ENCODE results near the gene FHIT. TPM values are rescaled to one million over a fixed set of nuclear protein-coding genes. Genes with fewer than 3 reads are reported as not detected.

Gene FHIT
- total and polyA plus RNA-seq, 2 of the 4 experiments (the other 2 are of a cell fraction): 0.07 TPM; not detected in 1

- Histone ChIP-seq H3K4ac (ENCODE audit: low read depth, low read length) (no peak overlapping the region), H2AK5ac (ENCODE audit: low read depth, low read length) (no peak overlapping the region), H2AK9ac (replicated peaks; ENCODE audit: low read depth, low read length, poor library complexity) (no peak overlapping the region), H4K8ac (ENCODE audit: low read depth in 2 of 2, low read length in 2 of 2) (no peak overlapping the region), H2BK15ac (ENCODE audit: low read depth, low read length) (no peak overlapping the region; the same call in 2 of the 3 replicates), H3K23ac (ENCODE audit: low read depth, low read length) (no peak overlapping the region), H3K56ac (ENCODE audit: extremely low read depth, insufficient read depth, low read length) (no peak overlapping the region), H3K9me1 (ENCODE audit: insufficient read depth, low read length) (0 out of 2 replicates have a peak, but pooled peaks cover 5% of the 10 kb centered on the region), H2BK20ac (ENCODE audit: low read depth, low read length) (no peak overlapping the region), H2BK120ac (ENCODE audit: low read depth, low read length) (no peak overlapping the region), H3K9ac (ENCODE audit: low read depth, low read length) (no peak overlapping the region), H2BK5ac (ENCODE audit: low read depth, low read length, poor library complexity, severe bottlenecking) (no peak overlapping the region), H3K14ac (replicated peaks; ENCODE audit: low read depth, low read length) (no peak overlapping the region), H3K79me1 (ENCODE audit: low read depth in 1 of 2, low read length in 2 of 2) (no peaks in the 10 kb centered on the region), H3K27ac (ENCODE audit: insufficient read depth, low read length) (no peak overlapping the region), H3K4me1 (ENCODE audit: control insufficient read depth, insufficient read depth, low read length) (no peaks in the 10 kb centered on the region; the same call in 1 of the 2 replicates), H4K91ac (ENCODE audit: insufficient read depth, low read depth, low read length) (no peak overlapping the region), H4K5ac (ENCODE audit: low read depth, low read length) (no peak overlapping the region), H3K36me3 (ENCODE audit: control insufficient read depth, insufficient read depth, low read length) (no peaks in the 10 kb centered on the region), H3K9me3 (ENCODE audit: control insufficient read depth, insufficient read depth, low read length) (no peaks in the 10 kb centered on the region), H3K18ac (ENCODE audit: low read depth, low read length) (no peak overlapping the region), H3K27me3 (ENCODE audit: control insufficient read depth, insufficient read depth, low read length) (no peaks in the 10 kb centered on the region), H2AFZ (replicated peaks; ENCODE audit: low read length, poor library complexity) (no peak overlapping the region), H3K4me3 (ENCODE audit: insufficient read depth, low read depth, low read length) (no peak overlapping the region), H4K20me1 (ENCODE audit: insufficient read depth, low read length) (no peaks in the 10 kb centered on the region), H3K4me2 (ENCODE audit: low read depth, low read length) (no peak overlapping the region)
- POLR2A ChIA-PET (ENCODE audit: unreplicated experiment): no interaction called here
- intact Hi-C loops (cut with micrococcal nuclease) (no loop called here), dilution Hi-C loops (cut with HindIII; ENCODE audit: low sequenced_read_pairs, unreplicated experiment) (no loop called here), in situ Hi-C loops (cut with MboI; ENCODE audit: low sequenced_read_pairs) (no loop called here)
- ATAC-seq (ENCODE audit: low read depth): no peak
- DNase-seq: no peak
- WGBS, 2 experiments (ENCODE audit: extremely low coverage in 2 of 2, insufficient read length in 1 of 2): no CpG with 5 or more reads among the region's 1 CpG
- CTCF ChIA-PET: no interaction called here
- TF ChIP-seq USF2 (IDR thresholded peaks at IDR 0.05; ENCODE audit: low read depth, low read length) (no peak), BHLHE40 (IDR thresholded peaks at IDR 0.05; ENCODE audit: low read depth, low read length) (no peak), NFE2L2 (IDR thresholded peaks at IDR 0.05; ENCODE audit: low read depth, low read length) (no peak), ELK1 (IDR thresholded peaks at IDR 0.05; ENCODE audit: borderline replicate concordance, low read depth, low read length) (no peak), CHD1 (IDR thresholded peaks at IDR 0.05; ENCODE audit: low read depth, low read length) (no peak), SMC3 (IDR thresholded peaks at IDR 0.05; ENCODE audit: low read depth, low read length) (no peak), CTCF (conservative IDR thresholded peaks at IDR 0.05; ENCODE audit: low read depth, low read length) (no peak)
- no TSS peak for BruUV-seq (replicated peaks)
Measured at GRCh38 chr3:59790241-59790640, 1461.0 kb downstream of the FHIT start.
